Stimulated activated naive CD4-positive, alpha-beta T cell (primary cell): ENCODE results near the gene ARF1.
A peak's percentile ranks its signal among the peaks of the same experiment; 100 is the strongest.

Experiments
- DNase-seq, 6 experiments: peaks; one replicate each; lab custom pipeline; 2025; lab: John Stamatoyannopoulos, UW

Gene ARF1

DNA sequence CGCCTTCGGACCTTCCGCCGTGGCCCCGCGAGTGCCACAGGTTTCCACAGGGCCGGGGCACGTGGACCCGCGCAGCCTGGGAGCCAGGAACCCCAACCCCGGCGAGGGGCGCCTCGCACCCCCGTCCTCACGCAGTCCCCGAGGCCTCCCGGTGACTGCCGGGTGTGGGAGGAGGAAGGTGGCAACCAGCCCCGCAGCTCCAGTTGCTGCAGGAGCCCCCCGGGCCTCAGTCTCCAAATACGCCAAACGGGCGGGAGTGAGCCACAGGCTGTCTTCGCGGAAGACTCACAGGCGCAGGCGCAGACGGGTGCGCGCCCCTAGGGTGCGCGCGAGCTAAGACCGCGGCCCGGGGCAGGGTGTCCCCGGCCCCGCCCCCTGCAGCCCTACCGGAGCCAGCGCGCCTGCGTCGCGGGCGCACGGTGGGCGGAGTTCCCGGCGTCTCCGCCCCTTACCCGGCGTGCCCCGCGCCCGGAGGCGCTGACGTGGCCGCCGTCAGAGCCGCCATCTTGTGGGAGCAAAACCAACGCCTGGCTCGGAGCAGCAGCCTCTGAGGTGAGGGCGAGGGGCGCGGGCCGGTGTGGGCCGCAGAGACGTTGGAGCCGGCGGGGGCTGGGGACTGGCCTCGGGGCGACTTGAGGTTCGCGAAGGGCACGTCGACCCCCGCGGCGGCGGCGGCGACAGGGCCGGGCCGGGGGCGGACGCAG lies at the start of gene ARF1:
TSS of gene ARF1 (plus strand) at position 495 of the 704 bp plus-strand sequence. CDS start 14,407 bp downstream, outside the sequence.
- peak; percentile 88 to 96 (median 91) for DNase-seq

DNA sequence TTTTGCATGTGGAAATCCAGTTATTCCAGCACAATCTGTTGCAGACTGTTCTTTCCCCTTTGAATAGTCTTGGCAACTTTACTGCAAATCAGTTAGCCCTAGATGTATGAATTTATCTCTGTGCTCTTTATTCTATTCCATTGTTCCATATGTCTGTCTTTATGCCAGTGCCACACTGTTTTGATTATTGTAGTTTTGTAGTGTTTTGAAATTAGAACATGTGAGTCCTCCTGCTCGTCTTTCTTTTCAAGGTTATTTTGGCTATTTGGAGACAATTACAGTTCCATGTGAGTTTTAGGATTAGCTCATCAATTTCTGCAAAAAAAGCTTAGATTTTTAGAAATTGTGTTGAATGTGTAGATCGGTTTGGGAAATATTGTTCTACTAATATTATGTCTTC lies 49.1 kb upstream of the ARF1 start:
- DNase-seq = no peak

- no peak for DNase-seq
These were observed 47.3 kb upstream of the ARF1 start for GRCh38 chr1:228034954-228035837.

- DNase-seq = no peak
These were observed 46.7 kb upstream of the ARF1 start for GRCh38 chr1:228035844-228036243.

DNA sequence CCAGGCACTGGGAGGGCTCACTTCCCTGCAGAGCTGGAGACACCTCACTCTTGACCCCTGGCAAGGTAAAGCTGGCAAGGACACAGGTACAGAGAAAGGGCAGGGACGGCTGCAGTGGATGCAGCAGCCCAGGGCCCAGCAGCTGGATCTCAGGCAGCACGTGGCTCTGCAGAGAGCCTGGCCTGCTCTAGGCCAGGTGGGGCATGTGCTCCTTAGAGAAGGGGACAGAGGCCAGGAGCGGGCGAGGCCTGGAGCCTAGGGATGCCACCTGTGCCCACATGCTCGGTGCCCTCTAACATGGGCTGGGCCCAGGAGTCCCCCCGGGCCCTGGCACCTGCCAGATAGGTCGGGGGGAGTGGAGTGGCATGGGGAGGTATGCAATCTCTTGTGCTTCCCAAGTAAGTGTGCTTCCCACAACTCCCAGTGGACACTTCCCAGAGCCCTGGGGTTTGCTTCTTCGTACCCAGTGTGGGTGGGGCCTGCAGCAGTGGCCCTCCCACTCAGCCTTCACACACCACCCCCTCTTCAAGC lies 45.7 kb upstream of the ARF1 start:
- DNase-seq = no peak

- no peak for DNase-seq
These were observed 44.8 kb upstream of the ARF1 start for GRCh38 chr1:228037401-228038386.

DNA sequence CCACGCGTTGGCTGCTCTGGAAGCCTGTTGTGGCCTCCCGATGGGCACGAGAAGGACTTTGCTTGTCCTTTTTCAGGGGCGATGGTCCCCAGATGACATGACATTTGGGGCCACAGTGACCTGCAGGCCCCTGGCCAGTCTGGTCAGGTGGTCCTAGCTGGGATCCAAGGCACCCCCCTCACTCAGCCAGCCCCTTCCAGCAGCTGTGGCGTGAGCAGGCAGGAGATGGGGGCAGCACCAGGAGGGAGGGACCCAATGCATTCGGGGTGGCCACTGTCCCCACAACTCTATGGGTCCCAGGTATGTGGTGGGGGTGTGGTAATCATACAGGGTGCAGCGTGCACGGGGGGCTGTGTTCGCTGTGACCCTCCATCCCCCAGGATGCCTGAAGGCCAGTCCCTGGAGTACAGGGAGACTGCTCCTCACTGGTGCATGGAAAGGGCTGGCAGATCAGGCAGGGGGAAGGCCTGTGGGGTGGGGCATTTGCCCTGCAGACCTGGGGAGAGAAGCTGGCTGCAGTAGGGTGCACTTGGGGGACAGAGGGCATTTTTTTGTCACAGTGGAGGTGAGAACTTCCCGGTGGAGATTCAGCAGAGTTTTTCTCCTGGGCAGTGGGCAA lies 44.0 kb upstream of the ARF1 start:
- no peak for DNase-seq

DNA sequence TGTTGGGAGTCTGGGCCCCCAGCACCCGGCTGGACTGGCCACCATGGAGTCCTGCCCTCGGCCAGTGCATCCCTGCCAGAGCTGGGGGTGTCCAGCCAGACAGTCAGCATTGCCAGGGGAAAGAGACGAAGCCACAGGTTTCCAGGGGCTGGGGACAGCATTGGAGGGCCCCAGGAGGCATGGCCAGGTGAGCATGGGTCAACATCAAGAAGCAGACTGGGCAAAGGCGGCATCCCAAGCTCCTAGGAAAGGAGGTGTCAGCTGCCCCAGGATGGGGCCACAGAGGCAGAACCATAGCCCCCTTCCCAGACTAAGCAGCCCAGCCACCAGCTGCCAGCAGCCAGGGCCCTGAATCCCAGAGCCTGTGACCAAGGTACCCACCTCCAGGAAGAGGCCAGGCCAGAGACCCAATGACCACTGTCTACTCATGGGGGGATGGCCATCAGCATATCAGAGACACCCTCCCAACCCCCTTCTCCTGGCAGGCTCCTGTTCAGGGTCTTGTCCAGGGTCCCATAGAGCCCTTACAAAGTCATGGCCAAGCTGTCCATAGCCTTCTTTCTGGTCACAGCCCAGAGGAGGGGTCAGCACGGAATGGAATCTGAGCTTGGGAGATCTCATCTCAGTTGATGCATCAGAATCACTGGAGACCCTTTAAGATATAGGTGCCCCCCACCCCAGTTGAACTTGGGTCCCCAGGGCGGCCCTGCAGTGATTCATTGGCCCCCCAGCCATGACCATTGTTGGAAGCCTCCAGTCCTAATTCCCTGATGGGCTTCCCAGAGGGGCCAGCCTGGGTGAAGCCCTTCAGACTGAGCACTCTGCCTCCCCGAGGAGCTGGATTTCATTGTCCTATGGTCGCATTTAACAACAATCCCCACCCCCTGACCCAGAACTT lies 43.3 kb upstream of the ARF1 start:
- DNase-seq = no peak

- no peak for DNase-seq
These were observed 42.5 kb upstream of the ARF1 start for GRCh38 chr1:228039986-228040385.

DNA sequence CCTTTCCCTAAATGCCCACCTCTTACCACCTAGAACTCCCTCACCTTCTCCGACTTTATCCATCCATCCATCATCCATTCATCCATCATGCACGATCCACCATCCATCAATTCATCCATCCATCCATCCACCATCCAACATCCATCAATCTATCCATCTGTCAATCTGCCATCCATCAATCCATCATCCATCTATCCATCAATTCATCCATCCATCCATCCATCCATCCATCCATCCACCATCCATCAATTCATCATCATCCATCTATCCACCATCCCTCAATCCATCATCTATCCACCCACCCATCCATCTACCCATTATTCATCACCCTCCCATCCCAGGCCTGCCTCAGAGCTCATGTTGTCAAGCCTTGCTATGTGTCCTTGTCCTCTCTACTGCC lies 41.2 kb upstream of the ARF1 start:
- no peak for DNase-seq

DNA sequence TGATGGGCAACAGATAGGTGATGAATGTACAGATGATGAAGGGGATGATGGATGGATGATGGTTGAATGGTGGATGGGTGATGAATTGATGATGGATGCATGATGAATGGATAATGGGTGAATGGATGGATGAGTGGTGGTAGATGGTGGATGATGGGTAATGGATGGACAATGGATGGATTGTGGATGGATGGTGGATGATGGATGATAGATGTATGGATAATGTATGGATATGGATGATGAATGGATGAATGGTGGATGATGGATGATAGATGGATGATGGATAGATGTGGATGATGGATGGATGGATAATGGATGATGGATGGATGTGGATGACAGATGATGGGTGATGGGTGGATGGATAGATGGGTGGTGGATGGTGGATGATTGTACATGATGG lies 40.0 kb upstream of the ARF1 start:
- no peak for DNase-seq

- no peak for DNase-seq
These were observed 39.1 kb upstream of the ARF1 start for GRCh38 chr1:228043281-228043848.

DNA sequence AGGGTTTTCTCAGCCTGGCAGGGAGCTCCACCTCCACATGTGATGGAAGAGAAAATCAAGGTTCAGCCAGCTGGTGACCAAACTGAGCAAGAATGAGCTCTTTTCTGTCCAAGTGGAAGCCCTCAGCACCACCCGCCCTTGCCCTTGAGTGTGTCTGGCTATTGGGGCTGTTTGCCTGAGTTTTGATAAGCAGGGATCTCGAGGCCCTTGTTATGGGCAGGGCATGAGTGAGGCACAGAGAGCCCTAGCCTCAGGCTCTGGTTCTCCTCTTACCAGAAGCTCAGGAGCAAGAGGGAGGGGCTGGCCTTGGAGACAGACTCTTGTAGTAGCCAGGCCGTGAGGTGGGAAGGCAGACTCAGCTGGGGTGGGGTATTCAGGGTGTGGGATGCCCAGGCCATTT lies 37.5 kb upstream of the ARF1 start:
- no peak for DNase-seq

- DNase-seq = no peak
These were observed 37.1 kb upstream of the ARF1 start for GRCh38 chr1:228045405-228045804.

DNA sequence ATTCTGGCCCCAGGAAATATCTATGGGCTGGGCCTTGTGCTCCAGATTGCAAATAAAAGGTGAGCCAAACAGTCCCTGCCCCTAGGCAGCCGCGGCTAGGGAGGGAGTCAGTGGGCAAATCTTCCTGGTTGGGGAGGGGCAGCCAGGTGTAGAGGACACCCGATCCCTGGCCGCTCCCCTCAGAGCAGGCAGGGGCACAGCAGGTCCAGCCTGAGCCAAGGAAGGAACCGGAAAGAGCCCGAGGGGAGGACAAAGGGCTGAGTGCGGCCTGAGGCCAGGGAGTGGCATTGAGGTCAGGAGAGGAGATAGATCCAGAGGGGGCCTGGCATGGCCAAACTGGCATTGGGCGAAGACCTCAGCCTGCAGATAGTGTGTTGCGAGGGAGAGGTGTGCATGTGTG lies 36.6 kb upstream of the ARF1 start:
- no peak for DNase-seq

- no peak for DNase-seq
These were observed 35.9 kb upstream of the ARF1 start for GRCh38 chr1:228046421-228047182.

DNA sequence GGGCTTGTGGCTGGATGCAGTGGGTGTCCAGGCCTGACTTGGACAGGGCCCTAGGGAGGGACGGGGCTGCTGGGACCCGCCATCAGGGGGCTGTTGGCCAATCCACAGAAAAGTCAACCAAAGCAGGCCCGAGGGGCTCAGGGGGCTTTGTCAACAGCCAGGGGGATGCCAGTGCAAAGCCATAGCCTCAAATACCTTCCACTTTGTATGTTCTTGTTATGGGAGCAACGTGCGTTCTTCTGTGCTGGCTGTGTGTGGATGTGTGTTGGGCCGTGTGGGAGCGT lies 35.4 kb upstream of the ARF1 start:
- no peak for DNase-seq

GRCh38 chr1:228048120-228048519 lies 34.4 kb upstream of the ARF1 start:
- no peak for DNase-seq

GRCh38 chr1:228048659-228049298 lies 33.7 kb upstream of the ARF1 start:
- no peak for DNase-seq
